Measurements from ENCODE around the gene TSEN15.

Gene TSEN15

GRCh38 chr1:184059887-184060286 lies 8.4 kb downstream of the TSEN15 start:
- Histone ChIP-seq H3K4me2 (ENCODE audit: low read length) (no peak overlapping the region), H3K23ac (ENCODE audit: low read length) (no peak overlapping the region), H3K79me2 (ENCODE audit: control insufficient read depth, insufficient read depth, low read length) (no peaks in the 10 kb centered on the region), H3K4ac (ENCODE audit: low read depth, low read length) (no peak overlapping the region), H3K79me1 (ENCODE audit: low read length) (peaks cover 2% of the 10 kb centered on the region), H3K9ac (ENCODE audit: low read length) (no peak overlapping the region), H2BK120ac (ENCODE audit: low read depth, low read length) (no peak overlapping the region), H2BK5ac (ENCODE audit: low read length) (no peak overlapping the region), H3K27me3 (ENCODE audit: insufficient read depth, low read length, poor library complexity) (no peaks in the 10 kb centered on the region), H4K8ac (ENCODE audit: low read depth, low read length) (no peak overlapping the region), H2BK15ac (replicated peaks; ENCODE audit: low read depth) (no peak overlapping the region), H3K56ac (ENCODE audit: low read length) (no peak overlapping the region), H3K4me3 (ENCODE audit: low read length) (no peak overlapping the region), H4K5ac (ENCODE audit: low read length) (no peak overlapping the region), H3K27ac (ENCODE audit: low read depth, low read length) (no peak overlapping the region), H3K36me3 (ENCODE audit: control insufficient read depth, insufficient read depth, low read length) (no peaks in the 10 kb centered on the region), H3K4me1 (ENCODE audit: control insufficient read depth, low read depth, low read length) (no peaks in the 10 kb centered on the region), H2AK5ac (ENCODE audit: low read length) (no peak overlapping the region), H3K18ac (ENCODE audit: low read length) (no peak overlapping the region)
- DNase-seq, result no peak

GRCh38 chr1:184060316-184060715 lies 8.8 kb downstream of the TSEN15 start:
- no peaks in the 10 kb centered on the region for H3K79me2 ChIP-seq (ENCODE audit: control insufficient read depth, insufficient read depth, low read length)
- H3K23ac ChIP-seq (ENCODE audit: low read length), result no peak overlapping the region
- H2BK5ac ChIP-seq (ENCODE audit: low read length), result no peak overlapping the region
- no peak overlapping the region for H3K18ac ChIP-seq (ENCODE audit: low read length)
- H3K27me3 ChIP-seq (ENCODE audit: insufficient read depth, low read length, poor library complexity), result no peaks in the 10 kb centered on the region
- no peak overlapping the region for H3K4ac ChIP-seq (ENCODE audit: low read depth, low read length)
- no peak overlapping the region for H3K9ac ChIP-seq (ENCODE audit: low read length)
- H3K4me2 ChIP-seq (ENCODE audit: low read length), result no peak overlapping the region
- no peak for DNase-seq
- H3K4me3 ChIP-seq (ENCODE audit: low read length), result no peak overlapping the region
- no peak overlapping the region for H2BK15ac ChIP-seq (replicated peaks; ENCODE audit: low read depth)
- WGBS (ENCODE audit: extremely low coverage, insufficient coverage, low lambda C conversion rate), result no CpG with 5 or more reads among the region's 3 CpGs
- H2AK5ac ChIP-seq (ENCODE audit: low read length), result peak overlapping the region; percentile 50
- H4K8ac ChIP-seq (ENCODE audit: low read depth, low read length), result no peak overlapping the region
- no peaks in the 10 kb centered on the region for H3K36me3 ChIP-seq (ENCODE audit: control insufficient read depth, insufficient read depth, low read length)
- H3K27ac ChIP-seq (ENCODE audit: low read depth, low read length), result no peak overlapping the region
- H2BK120ac ChIP-seq (ENCODE audit: low read depth, low read length), result no peak overlapping the region
- H3K79me1 ChIP-seq (ENCODE audit: low read length), result peaks cover 2% of the 10 kb centered on the region
- no peaks in the 10 kb centered on the region for H3K4me1 ChIP-seq (ENCODE audit: control insufficient read depth, low read depth, low read length)
- H4K5ac ChIP-seq (ENCODE audit: low read length), result no peak overlapping the region
- no peak overlapping the region for H3K56ac ChIP-seq (ENCODE audit: low read length)

GRCh38 chr1:184061396-184062003 lies 10.0 kb downstream of the TSEN15 start:
- H3K56ac ChIP-seq (ENCODE audit: low read length), result no peak overlapping the region
- H3K4me2 ChIP-seq (ENCODE audit: low read length), result no peak overlapping the region
- no peak overlapping the region for H2AK5ac ChIP-seq (ENCODE audit: low read length)
- peaks cover 2% of the 10 kb centered on the region for H3K79me1 ChIP-seq (ENCODE audit: low read length)
- H3K4me1 ChIP-seq (ENCODE audit: control insufficient read depth, low read depth, low read length), result no peaks in the 10 kb centered on the region
- peak; percentile 80 for DNase-seq
- H2BK120ac ChIP-seq (ENCODE audit: low read depth, low read length), result no peak overlapping the region
- H2BK5ac ChIP-seq (ENCODE audit: low read length), result no peak overlapping the region
- no peaks in the 10 kb centered on the region for H3K27me3 ChIP-seq (ENCODE audit: insufficient read depth, low read length, poor library complexity)
- H4K5ac ChIP-seq (ENCODE audit: low read length), result no peak overlapping the region
- no peak overlapping the region for H3K4me3 ChIP-seq (ENCODE audit: low read length)
- H2BK15ac ChIP-seq (replicated peaks; ENCODE audit: low read depth), result no peak overlapping the region
- H3K23ac ChIP-seq (ENCODE audit: low read length), result no peak overlapping the region
- H3K9ac ChIP-seq (ENCODE audit: low read length), result no peak overlapping the region
- H3K4ac ChIP-seq (ENCODE audit: low read depth, low read length), result no peak overlapping the region
- no peaks in the 10 kb centered on the region for H3K36me3 ChIP-seq (ENCODE audit: control insufficient read depth, insufficient read depth, low read length)
- no CpG with 5 or more reads among the region's 2 CpGs for WGBS (ENCODE audit: extremely low coverage, insufficient coverage, low lambda C conversion rate)
- no peak overlapping the region for H3K18ac ChIP-seq (ENCODE audit: low read length)
- H3K27ac ChIP-seq (ENCODE audit: low read depth, low read length), result no peak overlapping the region
- H3K79me2 ChIP-seq (ENCODE audit: control insufficient read depth, insufficient read depth, low read length), result no peaks in the 10 kb centered on the region
- H4K8ac ChIP-seq (ENCODE audit: low read depth, low read length), result no peak overlapping the region

- H3K27ac ChIP-seq (ENCODE audit: low read depth, low read length), result no peak overlapping the region
- DNase-seq, result no peak
These were observed 11.2 kb downstream of the TSEN15 start for GRCh38 chr1:184062640-184063286.

GRCh38 chr1:184065559-184065958 lies 14.0 kb downstream of the TSEN15 start:
- no peak overlapping the region for H2BK120ac ChIP-seq (ENCODE audit: low read depth, low read length)
- no peak overlapping the region for H3K4me2 ChIP-seq (ENCODE audit: low read length)
- H3K18ac ChIP-seq (ENCODE audit: low read length), result no peak overlapping the region
- H4K5ac ChIP-seq (ENCODE audit: low read length), result no peak overlapping the region
- no peak overlapping the region for H3K27ac ChIP-seq (ENCODE audit: low read depth, low read length)
- no peak overlapping the region for H3K4me3 ChIP-seq (ENCODE audit: low read length)
- no peaks in the 10 kb centered on the region for H3K36me3 ChIP-seq (ENCODE audit: control insufficient read depth, insufficient read depth, low read length)
- DNase-seq, result no peak
- no peak overlapping the region for H3K23ac ChIP-seq (ENCODE audit: low read length)
- no peak overlapping the region for H4K8ac ChIP-seq (ENCODE audit: low read depth, low read length)
- no peak overlapping the region for H2BK15ac ChIP-seq (replicated peaks; ENCODE audit: low read depth)
- no peak overlapping the region for H3K9ac ChIP-seq (ENCODE audit: low read length)
- H3K4ac ChIP-seq (ENCODE audit: low read depth, low read length), result no peak overlapping the region
- H3K4me1 ChIP-seq (ENCODE audit: control insufficient read depth, low read depth, low read length), result no peaks in the 10 kb centered on the region
- no peak overlapping the region for H2BK5ac ChIP-seq (ENCODE audit: low read length)
- no peaks in the 10 kb centered on the region for H3K79me1 ChIP-seq (ENCODE audit: low read length)
- H3K27me3 ChIP-seq (ENCODE audit: insufficient read depth, low read length, poor library complexity), result no peaks in the 10 kb centered on the region
- no peaks in the 10 kb centered on the region for H3K79me2 ChIP-seq (ENCODE audit: control insufficient read depth, insufficient read depth, low read length)
- H2AK5ac ChIP-seq (ENCODE audit: low read length), result no peak overlapping the region
- no peak overlapping the region for H3K56ac ChIP-seq (ENCODE audit: low read length)

More at GRCh38 chr1:184062640-184063286, 11.2 kb downstream of the TSEN15 start:
- H2BK5ac ChIP-seq (ENCODE audit: low read length), result no peak overlapping the region
- no peaks in the 10 kb centered on the region for H3K4me1 ChIP-seq (ENCODE audit: control insufficient read depth, low read depth, low read length)
- no CpG with 5 or more reads among the region's 3 CpGs for whole genome bisulfite sequencing (ENCODE audit: extremely low coverage, insufficient coverage, low lambda C conversion rate)
- no peak overlapping the region for H3K18ac ChIP-seq (ENCODE audit: low read length)
- H3K4ac ChIP-seq (ENCODE audit: low read depth, low read length), result no peak overlapping the region
- H2BK15ac ChIP-seq (replicated peaks; ENCODE audit: low read depth), result no peak overlapping the region
- H4K5ac ChIP-seq (ENCODE audit: low read length), result no peak overlapping the region
- no peak overlapping the region for H3K9ac ChIP-seq (ENCODE audit: low read length)
- H3K27me3 ChIP-seq (ENCODE audit: insufficient read depth, low read length, poor library complexity), result no peaks in the 10 kb centered on the region
- H3K36me3 ChIP-seq (ENCODE audit: control insufficient read depth, insufficient read depth, low read length), result no peaks in the 10 kb centered on the region
- no peak overlapping the region for H4K8ac ChIP-seq (ENCODE audit: low read depth, low read length)
- peaks cover 2% of the 10 kb centered on the region for H3K79me1 ChIP-seq (ENCODE audit: low read length)
- H2AK5ac ChIP-seq (ENCODE audit: low read length), result no peak overlapping the region
- no peak overlapping the region for H3K23ac ChIP-seq (ENCODE audit: low read length)
- no peak overlapping the region for H3K4me2 ChIP-seq (ENCODE audit: low read length)
- H3K4me3 ChIP-seq (ENCODE audit: low read length), result no peak overlapping the region
- no peak overlapping the region for H2BK120ac ChIP-seq (ENCODE audit: low read depth, low read length)
- H3K56ac ChIP-seq (ENCODE audit: low read length), result no peak overlapping the region
- no peaks in the 10 kb centered on the region for H3K79me2 ChIP-seq (ENCODE audit: control insufficient read depth, insufficient read depth, low read length)

GRCh38 chr1:184068354-184068753 lies 16.8 kb downstream of the TSEN15 start:
- Histone ChIP-seq H3K4me3 (ENCODE audit: low read length) (no peak overlapping the region), H3K79me2 (ENCODE audit: control insufficient read depth, insufficient read depth, low read length) (no peaks in the 10 kb centered on the region), H4K5ac (ENCODE audit: low read length) (no peak overlapping the region), H3K27ac (ENCODE audit: low read depth, low read length) (no peak overlapping the region), H3K4ac (ENCODE audit: low read depth, low read length) (no peak overlapping the region), H3K79me1 (ENCODE audit: low read length) (no peaks in the 10 kb centered on the region), H3K36me3 (ENCODE audit: control insufficient read depth, insufficient read depth, low read length) (no peaks in the 10 kb centered on the region), H3K56ac (ENCODE audit: low read length) (no peak overlapping the region), H2AK5ac (ENCODE audit: low read length) (no peak overlapping the region), H3K23ac (ENCODE audit: low read length) (no peak overlapping the region), H3K4me2 (ENCODE audit: low read length) (no peak overlapping the region), H2BK120ac (ENCODE audit: low read depth, low read length) (no peak overlapping the region), H3K9ac (ENCODE audit: low read length) (no peak overlapping the region), H3K18ac (ENCODE audit: low read length) (peak overlapping the region; percentile 51), H3K4me1 (ENCODE audit: control insufficient read depth, low read depth, low read length) (no peaks in the 10 kb centered on the region), H3K27me3 (ENCODE audit: insufficient read depth, low read length, poor library complexity) (no peaks in the 10 kb centered on the region), H2BK15ac (replicated peaks; ENCODE audit: low read depth) (no peak overlapping the region), H2BK5ac (ENCODE audit: low read length) (no peak overlapping the region), H4K8ac (ENCODE audit: low read depth, low read length) (no peak overlapping the region)
- DNase-seq, result peak; percentile 38
